Occipital lobe (tissue), 2 donors: Measurements from ENCODE around the gene FAM163A. TPM values are rescaled to one million over a fixed set of nuclear protein-coding genes. Genes with fewer than 3 reads are reported as not detected.
A peak's percentile ranks its signal among the peaks of the same experiment; 100 is the strongest.
"Not testable (repeated sequence)": the region's sequence is repeated elsewhere in the genome, so short reads cannot be mapped to it uniquely, and the experiment has no call there.

ENCODE experiments used
- DNase-seq: peaks from one replicate; lab custom pipeline; 2025; lab: John Stamatoyannopoulos, UW
- total RNA-seq: library from RNA; depleted of rRNA; stranded (reverse); fragments of >200 nt; gene quantifications from one replicate; pipeline ENCODE4 v1.2.3, GENCODE V29; 2014

Gene FAM163A
- total RNA-seq, 1 donor from 2014 or later: under 0.01 TPM

DNA sequence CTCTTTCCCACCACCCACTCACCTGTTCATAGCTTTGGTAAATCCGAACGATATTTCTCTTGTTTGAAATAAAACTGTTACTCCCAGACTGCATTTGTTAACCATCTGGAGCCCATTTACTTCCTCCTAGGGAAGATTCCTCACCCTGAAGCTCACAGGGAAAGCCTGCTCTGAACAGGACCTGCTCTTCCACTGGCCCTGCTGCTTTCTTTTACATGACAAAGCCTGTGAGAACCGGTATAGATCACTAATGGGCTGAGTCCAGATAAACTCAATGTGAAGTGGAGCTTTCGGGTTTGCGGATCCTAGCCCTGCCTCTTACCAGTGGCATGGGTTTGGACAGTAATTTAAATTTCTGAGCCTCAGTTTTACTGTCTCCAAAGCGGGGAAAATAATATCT is 45.2 kb downstream of the FAM163A start:
- no peak for DNase-seq

DNA sequence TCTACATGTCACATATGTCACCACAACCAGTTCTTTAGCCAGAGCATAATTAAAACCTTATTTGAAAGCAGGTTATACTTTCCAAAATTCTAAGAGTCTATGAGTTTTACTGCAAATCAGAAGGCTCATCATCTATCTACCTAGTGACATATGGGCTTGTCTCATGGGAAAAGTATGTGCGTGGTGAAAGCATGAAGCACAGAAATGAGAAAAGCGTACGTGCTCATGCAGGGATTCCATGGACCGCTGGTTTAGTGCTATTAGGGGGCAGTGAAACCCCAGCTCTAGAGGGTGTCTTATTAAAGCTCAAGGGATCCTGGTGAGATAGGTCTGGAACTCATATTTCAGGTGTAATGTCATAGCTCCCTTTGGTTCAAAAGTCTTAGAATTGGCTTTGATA is 50.2 kb downstream of the FAM163A start:
- no peak for DNase-seq

DNA sequence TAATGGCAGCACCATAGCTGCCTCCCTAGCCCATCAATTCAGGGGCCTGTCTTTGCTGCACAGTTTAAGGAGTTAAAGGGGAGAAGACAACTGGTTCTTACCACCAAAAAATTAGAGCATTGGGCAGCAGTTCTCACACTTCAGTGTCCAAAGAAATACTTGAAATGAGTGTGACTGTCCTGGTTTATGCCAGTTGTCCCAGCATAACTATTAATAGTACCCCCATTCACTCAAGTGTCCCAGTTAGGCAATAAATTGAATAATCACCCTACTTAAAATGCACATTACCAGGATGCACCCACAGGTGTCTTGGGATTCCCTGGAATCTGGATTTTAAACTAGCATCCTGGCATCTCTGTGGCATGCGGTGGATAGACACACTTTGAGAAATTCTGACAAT is 51.1 kb downstream of the FAM163A start:
- no peak for DNase-seq

DNA sequence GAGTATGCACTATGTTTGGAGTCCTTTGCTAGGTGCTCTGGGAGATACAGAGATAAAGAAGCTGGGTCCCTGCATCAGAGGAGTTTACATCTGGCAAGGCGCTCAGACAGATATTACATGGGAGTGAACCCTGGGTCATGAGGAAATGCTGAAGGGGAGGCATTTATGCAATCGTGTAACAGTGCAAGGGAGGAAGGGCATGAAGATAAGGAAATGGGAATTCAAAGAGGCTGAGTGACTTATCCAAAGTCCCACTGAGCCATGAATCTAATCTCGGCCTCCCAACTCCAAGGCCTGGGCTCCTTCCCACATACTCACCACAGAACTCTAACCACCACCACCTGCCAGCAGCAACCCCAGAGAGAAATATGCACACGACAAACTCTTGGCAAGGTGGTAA is 51.6 kb downstream of the FAM163A start:
- no peak for DNase-seq

DNA sequence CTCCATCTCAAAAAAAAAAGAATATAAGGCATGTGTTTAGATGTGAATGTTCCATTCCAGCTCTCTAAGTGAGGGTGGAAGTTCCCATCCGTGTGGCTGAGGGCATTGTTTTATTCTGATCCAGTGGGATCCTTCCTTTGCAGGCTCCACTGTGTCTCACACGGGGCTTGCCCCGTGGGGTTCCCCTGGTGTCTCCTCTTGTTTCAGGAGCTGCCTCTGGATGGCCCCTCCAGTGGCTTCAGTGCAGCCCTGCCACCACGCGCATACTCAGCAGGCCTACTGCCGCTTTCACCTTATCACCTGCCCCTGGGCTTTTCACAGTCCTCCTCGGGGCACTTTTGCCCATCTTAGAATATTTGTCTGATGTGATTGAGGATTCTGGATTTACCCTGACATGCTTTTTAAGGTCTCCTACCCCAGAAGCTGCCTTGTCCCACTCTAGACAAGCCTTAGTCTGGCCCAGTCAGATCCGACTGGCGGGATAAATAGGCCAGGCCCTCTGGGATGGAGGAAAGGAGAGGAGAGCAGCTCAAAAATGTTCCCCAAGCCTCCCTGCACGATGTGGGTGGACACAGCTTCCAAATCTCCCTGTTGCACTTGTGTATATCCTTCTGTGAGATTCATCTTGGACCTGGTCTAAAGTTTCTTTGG is 55.2 kb downstream of the FAM163A start:
- no peak for DNase-seq

DNA sequence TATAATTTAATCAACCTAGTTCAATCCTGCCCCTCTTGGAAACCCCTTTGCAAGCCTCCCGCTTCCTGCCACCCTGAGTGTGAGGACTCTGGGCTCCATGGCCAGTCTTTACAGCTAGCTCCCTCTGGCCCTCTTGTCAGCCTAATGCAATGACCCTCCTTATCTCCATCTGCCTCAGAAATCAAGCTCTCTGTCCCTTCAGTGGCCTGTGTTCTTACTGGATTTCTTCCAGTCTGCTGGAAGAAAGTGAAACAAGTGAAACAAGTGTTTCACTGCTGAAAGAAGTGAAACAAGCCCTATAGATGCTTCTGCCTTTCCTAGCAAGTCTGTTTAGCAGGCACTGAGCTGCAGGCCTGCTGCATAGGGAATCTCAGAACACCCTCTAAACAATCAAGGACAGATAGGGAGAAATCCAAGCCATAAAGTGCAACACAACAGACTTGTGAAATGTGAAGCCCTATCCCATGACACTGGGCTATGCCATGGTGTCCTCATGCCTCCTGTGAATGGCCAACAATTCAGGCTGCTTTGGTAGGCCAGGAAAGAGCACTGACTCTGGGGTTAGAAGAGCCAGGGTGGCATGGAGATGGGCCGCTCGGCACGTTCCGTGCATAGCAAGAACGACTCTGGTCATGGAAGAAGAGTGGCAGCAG is 55.9 kb downstream of the FAM163A start:
- DNase-seq: no peak

GRCh38 chr1:179800481-179800880 is 57.4 kb downstream of the FAM163A start:
- DNase-seq: no peak

GRCh38 chr1:179803104-179803503 is 60.0 kb downstream of the FAM163A start:
- no peak for DNase-seq

DNA sequence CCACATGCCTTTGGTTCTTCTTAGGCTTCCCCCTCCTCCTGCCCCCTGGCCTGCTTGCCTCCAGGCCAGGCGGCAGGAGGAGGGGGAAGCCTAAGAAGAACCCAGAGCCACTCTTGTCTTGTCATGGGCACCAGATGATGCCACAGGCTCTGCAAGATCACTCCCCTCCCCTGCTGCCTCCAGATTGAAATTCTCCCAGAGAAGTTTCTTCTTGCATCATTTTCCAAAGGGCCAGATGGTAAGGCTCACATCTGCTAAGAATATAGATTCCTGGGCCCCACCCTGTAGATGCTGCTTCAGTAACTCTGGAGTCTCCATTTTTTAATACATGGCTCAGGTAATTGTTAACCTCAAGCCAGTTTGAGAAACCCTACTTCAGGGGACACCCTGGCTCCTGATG is 60.8 kb downstream of the FAM163A start:
- DNase-seq: no peak

DNA sequence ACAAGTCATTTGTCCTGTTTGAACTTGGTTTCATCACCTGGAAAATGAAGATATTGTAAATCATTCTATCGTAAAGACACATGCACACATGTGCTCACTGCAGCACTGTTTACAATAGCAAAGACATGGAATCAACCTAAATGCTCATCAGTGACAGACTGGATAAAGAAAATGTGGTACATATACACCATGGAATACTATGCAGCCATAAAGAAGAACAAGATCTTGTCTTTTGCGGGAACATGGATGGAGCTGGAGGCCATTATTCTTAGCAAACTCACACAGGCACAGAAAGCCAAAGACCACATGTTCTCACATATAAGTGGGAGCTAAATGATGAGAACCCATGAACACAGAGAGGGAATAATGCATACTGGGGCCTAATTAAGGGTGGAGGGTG is 61.3 kb downstream of the FAM163A start:
- DNase-seq: not testable (repeated sequence)

DNA sequence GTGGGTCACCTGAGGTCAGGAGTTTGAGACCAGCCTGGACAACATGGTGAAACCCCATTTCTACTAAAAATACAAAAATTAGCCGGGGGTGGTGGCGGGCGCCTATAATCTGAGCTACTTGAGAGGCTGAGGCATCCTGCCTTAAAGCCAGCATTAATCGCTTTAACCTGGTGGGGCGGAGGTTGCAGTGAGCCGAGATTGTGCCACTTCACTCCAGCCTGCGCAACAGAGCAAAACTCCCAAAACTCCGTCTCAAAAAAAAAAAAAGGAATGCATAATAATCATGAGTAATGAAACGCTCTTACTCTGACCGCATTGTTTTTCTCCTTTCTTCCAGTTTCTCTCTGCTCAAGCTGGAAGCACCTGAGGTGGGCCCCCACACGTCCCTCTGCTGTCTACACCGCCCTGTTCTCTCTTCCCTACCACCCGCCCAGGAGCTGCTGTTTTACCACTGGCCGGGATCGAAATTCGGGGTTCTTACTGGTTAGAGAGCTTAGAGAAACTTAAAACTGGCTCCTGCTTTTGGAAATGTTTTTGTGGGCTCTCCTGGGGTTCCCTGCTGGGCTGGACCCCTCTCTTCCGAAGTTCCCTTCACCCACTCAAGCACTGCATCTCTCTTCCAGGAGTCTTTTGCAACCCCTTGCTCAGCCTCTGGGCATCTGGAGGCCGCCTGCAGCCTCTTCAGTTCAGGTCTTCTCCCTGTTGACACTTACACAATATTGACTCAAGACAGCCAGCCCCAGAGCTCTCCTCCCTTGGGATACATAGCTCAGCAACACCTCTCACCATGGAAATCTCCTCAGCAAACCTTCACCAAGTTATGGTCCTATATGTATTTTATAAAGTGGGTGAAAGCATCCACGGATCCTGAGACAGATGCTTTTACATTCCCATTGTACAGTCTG is 62.5 kb downstream of the FAM163A start:
- DNase-seq: no peak

DNA sequence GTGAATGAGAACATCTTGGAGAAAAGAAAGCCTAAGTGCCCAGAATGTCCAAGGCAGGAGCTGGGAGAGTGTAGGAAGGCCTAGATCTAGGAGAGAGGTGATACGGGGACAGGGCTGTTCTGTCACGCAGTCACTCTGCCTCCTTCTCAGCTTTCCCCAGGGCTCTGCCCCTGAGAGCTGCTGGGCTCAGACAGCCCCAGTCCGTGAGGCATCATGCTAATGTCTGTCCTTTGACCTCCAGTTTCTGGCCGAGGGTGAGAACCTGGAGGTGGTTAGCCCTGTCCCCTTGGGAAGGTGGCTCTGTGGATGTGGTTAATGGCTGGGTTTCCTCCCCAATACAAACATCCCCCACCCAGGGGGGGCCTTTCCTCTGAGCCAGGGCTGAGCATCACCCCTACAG is 63.2 kb downstream of the FAM163A start:
- DNase-seq: no peak

DNA sequence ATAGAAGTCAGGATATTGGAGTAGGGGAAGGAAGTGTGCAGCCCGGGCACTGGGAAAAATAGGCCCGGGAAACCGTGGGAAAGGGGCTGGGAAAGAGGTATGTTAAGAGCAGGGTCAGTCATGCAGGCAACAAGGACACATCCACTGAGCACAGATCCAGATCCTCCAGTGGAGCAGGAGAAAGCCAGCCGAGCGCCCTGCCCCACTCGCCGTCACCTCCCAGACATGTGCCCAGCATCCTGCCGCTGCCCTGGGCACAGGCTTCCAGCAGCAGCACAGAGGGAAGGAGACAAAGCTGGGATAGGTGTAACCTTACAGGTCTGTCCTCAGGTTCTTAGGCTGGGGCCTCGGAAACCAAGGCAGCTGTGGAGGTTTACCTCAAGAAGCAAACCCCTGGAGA is 64.2 kb downstream of the FAM163A start:
- DNase-seq: no peak

GRCh38 chr1:179807691-179808485 is 64.8 kb downstream of the FAM163A start:
- DNase-seq: no peak

DNA sequence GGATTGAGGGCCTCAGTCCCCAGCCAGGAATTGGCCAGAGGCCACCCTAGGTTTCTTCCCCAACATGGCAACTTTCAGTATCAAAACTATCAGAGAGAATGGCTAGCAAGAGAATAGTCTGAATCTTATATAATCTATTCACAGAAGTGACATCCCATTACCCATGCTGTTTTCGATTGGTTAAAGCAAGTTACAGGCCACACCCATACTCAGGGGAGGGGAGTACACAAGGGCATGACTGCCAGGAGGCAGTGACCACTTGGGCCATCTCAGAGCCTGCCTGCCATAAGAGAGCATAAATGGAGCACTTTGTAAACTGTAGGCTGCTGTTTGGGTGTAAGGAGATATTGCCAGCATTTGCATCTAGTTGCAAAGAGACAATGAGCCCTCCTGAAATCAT is 65.4 kb downstream of the FAM163A start:
- DNase-seq: no peak

GRCh38 chr1:179809506-179810366 is 66.6 kb downstream of the FAM163A start:
- peak; percentile 9 for DNase-seq

DNA sequence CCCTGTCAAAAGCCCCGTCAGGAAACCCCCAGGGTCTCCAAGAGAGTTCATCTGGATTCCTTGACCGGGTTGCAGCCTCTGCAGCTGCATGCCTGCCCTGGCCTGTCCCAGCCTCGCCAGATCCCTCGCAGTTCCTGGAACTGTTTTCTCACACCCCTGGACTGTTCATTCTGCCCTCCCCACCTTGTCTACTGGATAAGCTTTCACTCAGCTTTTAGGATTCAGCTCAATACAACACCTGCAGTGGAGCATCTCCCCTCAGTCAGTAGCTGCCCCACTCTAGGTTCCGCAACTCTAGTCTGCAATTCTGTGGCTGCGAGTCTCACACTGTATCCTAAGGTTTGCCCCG is 67.2 kb downstream of the FAM163A start:
- DNase-seq: no peak

DNA sequence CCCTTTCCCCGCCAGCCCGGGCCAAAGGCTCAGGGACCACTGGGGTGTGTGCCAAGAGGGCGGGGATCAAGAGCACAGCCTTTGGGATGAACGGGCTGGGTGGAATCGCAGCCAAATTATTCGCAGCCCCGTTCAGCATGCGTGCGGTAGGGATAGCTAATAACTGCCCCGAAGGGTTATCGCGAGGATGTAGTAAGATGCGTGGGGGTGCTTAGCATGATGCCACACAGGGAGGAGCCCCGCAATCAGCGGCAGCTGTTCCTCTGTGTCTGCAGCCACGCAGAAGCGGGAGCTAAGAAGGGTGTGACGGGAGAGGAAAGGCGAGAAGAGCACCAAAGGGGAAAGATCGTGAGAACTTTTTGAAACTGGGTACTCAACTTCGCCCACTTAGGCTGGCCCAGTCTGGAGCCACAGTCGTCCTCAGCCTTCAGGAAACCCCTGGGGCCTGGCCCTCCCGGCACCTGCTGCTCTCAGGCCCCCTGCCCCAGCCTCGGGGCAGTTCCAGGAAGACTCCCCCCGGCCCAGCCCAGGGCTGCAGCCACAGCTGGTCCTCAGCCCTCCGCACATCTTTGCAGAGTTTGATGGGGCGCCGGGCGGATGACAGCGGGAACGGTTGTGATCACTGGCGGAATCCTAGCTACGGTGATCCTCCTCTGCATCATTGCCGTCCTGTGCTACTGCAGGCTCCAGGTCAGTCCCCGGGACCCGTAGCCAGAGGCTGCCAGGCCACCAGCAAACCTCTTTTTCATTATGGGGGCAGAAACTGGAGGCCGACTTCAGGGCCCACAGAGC is 69.6 kb downstream of the FAM163A start:
- DNase-seq: no peak

- DNase-seq: no peak
Measured at GRCh38 chr1:179813626-179814545, 70.8 kb downstream of the FAM163A start.
